ENCODE data around the gene TPSG1.
"Not testable (repeated sequence)": the region's sequence is repeated elsewhere in the genome, so short reads cannot be mapped to it uniquely, and the experiment has no call there.

Gene TPSG1

DNA sequence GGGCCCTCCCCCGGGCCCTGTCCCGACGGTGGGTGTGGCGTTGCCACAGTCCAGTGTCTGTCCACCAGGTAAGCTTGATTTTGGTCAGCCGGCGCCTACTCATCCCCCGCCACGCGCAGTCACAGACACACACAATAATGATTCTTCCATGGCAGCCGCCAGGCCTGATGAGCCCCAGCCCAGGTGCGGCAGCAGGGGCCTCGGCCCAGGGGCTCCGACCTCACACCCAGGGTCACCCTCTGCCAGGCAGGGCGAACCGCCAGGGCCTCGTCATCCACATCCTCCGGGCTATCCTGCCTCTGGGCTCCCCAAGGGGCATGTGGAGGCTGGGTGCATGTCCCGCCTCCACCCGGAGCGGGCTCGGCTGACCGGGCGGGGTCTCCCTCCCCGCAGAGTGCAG lies 7.5 kb downstream of the TPSG1 start:
- DNase-seq (ENCODE audit: low read depth in 2 of 3, low spot score in 1 of 3) = no peak

DNA sequence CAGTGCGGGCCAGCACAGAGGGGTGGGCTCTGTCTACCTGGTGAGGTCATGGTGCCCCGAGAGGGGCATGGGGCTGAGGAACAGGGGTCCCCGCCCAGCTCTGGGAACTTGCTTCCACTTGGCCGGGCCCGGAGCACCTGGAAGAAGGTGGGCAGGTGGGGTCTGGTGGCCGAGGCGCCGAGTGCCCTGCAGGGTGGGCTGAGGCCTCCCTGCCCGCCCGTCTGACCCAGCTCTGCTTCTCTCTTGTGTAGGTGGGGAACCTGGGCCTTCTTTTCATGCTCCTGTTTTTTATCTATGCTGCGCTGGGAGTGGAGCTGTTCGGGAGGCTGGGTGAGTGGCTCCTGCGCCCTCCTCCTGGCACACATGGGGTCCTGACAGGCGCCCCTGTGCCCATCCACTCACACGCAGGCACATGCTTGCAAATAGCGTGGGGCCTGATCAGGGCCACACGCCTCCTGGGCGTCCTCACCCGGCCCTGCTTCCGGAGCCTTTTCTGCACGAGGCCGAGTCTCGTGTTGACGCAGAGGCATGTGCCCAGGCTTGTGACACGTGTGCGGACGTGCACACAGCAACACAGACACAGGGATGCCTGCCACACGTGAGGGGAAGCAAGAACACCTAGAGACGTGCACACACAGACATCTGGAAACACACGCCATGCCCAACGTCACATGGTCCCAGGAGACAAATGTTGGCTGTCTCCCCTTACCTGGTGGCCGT lies 8.2 kb downstream of the TPSG1 start:
- no peak for DNase-seq (ENCODE audit: low read depth in 2 of 3, low spot score in 1 of 3)

DNA sequence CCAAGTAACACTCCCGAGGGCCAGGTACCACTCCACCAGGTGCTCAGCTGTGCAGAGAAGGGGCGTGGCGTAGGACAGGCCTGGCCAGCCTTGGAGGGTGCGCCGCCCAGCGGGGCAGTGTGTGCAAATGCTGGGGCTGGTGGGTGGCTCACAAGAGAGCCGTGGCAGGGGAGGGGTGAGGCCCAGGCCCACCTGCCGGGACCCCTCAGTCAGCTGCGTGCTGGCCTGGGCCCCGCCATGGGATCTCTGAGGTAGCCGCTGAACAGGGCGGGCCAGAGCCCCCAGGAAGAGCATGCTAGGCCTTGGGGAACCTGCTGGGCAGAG lies 8.8 kb downstream of the TPSG1 start:
- no peak for DNase-seq (ENCODE audit: low read depth in 2 of 3, low spot score in 1 of 3)

DNA sequence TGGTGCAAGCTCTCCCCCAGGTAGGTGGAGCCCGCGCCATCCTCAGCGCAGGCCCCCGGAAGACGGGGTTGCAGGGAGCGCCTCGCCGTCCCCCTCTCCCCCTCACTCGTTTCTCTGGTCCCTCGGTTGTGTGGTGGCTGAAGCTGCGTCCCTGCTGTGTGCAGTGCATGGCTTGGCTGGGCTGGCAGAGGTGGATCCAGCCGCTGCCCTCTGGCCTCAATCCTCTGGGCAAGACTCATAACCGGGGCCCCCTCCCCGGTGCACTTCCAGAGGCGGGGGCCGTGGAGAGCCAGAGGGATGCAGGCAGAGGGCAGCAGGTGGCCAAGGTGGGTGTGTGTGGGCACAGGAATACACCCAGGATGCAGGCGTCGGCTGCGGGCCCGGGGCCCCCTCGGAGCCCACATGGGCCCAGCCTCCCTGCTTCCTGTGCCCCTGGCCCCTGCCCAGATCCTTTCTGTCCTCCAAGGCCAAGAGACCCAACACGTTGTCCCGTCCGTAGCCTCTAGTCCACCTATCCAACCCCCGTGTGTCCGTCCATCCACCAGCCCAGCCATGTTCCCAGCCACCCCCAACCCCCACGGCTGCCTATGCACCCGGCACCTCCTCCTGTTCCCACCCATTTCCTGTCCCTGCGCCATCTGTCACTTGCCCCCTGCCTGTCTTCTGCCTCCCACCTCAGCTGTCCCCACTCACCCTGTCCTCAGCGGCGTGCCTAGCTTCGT lies 9.3 kb downstream of the TPSG1 start:
- no peak for DNase-seq (ENCODE audit: low read depth in 2 of 3, low spot score in 1 of 3)

- no peak for DNase-seq (ENCODE audit: low read depth in 2 of 3, low spot score in 1 of 3)
Observed at GRCh38 chr16:1214719-1215118, 10.3 kb downstream of the TPSG1 start.

GRCh38 chr16:1213796-1214372 lies 11.2 kb downstream of the TPSG1 start:
- DNase-seq (ENCODE audit: low read depth in 2 of 3, low spot score in 1 of 3) = no peak

DNA sequence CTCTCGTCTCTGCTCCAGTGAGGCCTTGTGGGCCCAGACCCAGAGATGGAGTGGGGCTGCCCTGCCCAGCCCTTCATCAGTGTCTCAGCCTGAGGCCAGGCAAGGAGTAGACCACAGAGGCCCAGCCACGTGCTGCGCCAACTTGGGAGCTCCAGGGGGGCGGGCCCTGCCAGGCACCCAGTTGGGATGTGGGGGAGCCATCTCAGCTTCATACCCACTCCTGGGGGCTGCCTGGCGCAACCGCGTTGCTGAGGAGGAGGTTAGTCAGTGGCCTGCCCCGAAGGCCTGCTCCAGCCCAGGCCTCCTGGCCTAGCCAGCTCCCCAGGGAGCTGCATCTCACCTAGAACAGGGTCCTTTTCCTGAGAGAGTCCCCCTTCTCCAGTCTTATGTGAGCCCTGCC lies 11.8 kb downstream of the TPSG1 start:
- DNase-seq (ENCODE audit: low read depth in 2 of 3, low spot score in 1 of 3) = no peak

DNA sequence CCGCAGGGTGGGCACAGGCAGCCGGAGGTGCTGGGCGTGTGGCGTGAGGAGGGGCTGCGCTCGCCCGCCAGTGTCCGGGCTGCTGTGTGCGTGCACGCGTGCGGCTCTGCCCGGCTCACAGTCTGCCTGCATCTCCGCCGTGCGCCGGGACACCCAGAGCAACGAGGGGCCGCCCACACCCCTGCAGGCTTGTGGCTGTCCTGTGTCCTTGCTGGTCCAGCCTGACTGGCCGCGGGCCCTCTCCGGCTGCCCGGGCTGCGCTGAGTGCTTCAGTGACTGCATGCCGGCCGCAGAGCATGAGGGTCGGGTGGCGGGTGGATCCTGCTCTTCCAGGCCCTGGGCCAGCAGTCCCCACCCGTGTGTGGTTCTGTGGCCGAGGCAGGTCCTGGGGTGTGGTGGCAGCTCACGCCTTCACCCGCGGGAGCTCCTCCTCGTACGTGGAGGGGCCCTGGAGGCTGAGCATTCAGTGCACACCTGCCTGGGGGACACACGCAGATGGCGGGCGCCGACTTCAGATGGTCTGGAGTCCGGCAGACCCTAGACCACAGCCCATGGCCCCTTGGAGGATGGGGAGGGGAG lies 12.4 kb downstream of the TPSG1 start:
- no peak for DNase-seq (ENCODE audit: low read depth in 2 of 3, low spot score in 1 of 3)

DNA sequence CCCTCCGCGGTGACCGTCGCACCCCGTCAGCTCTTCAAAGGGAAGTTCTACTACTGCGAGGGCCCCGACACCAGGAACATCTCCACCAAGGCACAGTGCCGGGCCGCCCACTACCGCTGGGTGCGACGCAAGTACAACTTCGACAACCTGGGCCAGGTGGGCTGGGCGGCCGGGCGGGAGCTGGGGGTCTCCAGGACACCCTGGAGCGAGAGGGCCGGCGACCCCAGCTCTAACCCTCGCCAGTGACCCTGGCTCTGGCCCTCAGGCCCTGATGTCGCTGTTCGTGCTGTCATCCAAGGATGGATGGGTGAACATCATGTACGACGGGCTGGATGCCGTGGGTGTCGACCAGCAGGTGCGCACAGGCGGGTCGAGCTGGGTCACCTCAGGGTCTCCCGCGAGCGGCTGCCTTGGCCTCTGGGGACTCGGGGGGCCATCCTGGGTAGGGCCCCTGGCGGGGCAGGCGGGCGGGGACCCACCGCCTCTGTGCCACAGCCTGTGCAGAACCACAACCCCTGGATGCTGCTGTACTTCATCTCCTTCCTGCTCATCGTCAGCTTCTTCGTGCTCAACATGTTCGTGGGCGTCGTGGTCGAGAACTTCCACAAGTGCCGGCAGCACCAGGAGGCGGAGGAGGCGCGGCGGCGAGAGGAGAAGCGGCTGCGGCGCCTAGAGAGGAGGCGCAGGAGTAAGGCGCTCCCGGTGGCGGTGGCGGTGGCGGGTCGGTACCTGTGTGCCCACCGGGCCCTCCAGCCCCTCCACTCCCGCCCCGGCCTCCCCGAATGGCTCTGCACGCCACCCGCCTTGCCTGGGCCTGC lies 13.4 kb downstream of the TPSG1 start:
- no peak for DNase-seq (ENCODE audit: low read depth in 2 of 3, low spot score in 1 of 3)

DNA sequence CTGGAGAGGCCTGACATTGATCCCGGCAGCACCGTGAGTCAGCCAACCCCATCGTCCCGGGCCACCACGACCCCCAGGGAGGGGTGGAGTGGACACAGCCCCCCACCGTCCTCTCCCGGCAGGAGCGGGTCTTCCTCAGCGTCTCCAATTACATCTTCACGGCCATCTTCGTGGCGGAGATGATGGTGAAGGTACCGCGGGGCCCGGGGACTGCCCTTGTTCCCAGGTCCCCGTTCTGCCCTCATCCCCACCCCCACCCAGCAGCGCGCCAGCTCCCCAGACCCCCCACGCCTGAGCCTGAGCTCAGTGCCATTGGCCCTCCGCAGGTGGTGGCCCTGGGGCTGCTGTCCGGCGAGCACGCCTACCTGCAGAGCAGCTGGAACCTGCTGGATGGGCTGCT lies 14.6 kb downstream of the TPSG1 start:
- no peak for DNase-seq (ENCODE audit: low read depth in 2 of 3, low spot score in 1 of 3)

DNA sequence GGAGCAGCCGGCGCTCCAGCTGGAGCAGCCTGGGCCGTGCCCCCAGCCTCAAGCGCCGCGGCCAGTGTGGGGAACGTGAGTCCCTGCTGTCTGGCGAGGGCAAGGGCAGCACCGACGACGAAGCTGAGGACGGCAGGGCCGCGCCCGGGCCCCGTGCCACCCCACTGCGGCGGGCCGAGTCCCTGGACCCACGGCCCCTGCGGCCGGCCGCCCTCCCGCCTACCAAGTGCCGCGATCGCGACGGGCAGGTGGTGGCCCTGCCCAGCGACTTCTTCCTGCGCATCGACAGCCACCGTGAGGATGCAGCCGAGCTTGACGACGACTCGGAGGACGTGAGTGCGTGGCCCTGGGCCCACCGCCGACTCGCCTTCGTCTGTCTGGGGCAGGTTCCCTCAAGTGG lies 16.0 kb downstream of the TPSG1 start:
- no peak for DNase-seq (ENCODE audit: low read depth in 2 of 3, low spot score in 1 of 3)

GRCh38 chr16:1208239-1208830 lies 16.7 kb downstream of the TPSG1 start:
- DNase-seq (ENCODE audit: low read depth in 2 of 3, low spot score in 1 of 3) = no peak

- DNase-seq (ENCODE audit: low read depth in 2 of 3, low spot score in 1 of 3) = no peak
Observed at GRCh38 chr16:1206786-1207185, 18.3 kb downstream of the TPSG1 start.

DNA sequence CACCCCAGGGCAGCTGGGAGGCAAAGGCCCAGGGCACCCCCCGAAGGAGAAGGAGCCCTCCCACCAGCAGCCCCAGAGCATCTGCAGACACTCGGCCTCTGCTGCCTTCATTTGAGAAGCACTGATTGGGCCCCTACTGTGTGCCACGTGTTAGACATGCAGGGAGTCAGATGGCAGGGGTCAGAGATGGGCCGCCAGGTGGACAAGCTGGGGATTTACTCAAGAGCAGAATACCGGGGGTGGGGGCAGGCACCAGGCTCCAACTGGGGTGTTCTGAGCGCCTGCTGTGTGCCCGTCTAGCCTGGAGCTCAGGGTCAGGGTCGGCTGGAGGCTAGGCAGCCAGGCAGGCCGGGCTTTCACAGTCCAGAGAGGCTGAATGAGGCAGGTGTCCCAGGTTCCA lies 18.7 kb downstream of the TPSG1 start:
- no peak for DNase-seq (ENCODE audit: low read depth in 2 of 3, low spot score in 1 of 3)

GRCh38 chr16:1204933-1205332 lies 20.1 kb downstream of the TPSG1 start:
- no peak for DNase-seq (ENCODE audit: low read depth in 2 of 3, low spot score in 1 of 3)

DNA sequence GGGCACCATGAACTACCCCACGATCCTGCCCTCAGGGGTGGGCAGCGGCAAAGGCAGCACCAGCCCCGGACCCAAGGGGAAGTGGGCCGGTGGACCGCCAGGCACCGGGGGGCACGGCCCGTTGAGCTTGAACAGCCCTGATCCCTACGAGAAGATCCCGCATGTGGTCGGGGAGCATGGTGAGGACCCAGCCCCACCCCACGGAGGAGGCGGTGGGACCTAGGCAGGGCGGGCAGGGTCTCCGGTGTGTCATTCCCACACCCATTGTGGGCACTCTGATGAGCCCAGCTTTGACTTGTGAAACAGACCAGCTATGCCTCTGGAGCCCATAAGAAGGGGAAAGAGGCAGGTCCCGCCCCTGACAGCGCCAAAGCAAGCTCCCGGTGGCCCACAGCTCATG lies 22.8 kb downstream of the TPSG1 start:
- DNase-seq (ENCODE audit: low read depth in 2 of 3, low spot score in 1 of 3) = no peak

DNA sequence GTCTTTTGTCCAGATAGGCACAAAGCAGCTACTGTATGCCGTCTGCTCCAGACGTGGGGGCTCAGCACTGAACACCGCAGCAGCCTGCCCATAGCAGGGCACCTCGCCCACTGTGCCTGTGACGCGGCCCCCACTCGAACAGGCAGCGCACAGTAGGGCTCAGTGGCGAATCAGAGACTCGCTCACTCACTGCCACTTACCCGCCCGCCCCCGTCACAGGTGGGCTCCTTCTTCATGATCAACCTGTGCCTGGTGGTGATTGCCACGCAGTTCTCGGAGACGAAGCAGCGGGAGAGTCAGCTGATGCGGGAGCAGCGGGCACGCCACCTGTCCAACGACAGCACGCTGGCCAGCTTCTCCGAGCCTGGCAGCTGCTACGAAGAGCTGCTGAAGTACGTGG lies 23.6 kb downstream of the TPSG1 start:
- no peak for DNase-seq (ENCODE audit: low read depth in 2 of 3, low spot score in 1 of 3)

DNA sequence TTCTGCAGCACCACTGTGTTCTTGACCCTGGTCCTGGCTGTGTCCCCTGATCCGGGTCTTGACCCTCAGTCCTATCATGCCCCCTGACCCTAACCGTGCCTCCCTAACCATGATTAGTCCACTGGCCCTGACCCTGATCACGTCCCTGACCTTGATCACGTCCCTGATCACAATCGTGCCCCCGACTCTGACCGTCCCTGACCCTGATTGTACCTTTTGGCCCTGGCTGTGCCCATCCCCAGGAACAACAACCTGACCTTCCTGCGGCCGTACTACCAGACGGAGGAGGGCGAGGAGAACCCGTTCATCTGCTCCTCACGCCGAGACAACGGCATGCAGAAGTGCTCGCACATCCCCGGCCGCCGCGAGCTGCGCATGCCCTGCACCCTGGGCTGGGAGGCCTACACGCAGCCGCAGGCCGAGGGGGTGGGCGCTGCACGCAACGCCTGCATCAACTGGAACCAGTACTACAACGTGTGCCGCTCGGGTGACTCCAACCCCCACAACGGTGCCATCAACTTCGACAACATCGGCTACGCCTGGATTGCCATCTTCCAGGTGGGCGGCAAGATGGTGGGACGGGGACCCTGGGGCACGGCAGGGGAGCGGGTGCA lies 24.9 kb downstream of the TPSG1 start:
- no peak for DNase-seq (ENCODE audit: low read depth in 2 of 3, low spot score in 1 of 3)

DNA sequence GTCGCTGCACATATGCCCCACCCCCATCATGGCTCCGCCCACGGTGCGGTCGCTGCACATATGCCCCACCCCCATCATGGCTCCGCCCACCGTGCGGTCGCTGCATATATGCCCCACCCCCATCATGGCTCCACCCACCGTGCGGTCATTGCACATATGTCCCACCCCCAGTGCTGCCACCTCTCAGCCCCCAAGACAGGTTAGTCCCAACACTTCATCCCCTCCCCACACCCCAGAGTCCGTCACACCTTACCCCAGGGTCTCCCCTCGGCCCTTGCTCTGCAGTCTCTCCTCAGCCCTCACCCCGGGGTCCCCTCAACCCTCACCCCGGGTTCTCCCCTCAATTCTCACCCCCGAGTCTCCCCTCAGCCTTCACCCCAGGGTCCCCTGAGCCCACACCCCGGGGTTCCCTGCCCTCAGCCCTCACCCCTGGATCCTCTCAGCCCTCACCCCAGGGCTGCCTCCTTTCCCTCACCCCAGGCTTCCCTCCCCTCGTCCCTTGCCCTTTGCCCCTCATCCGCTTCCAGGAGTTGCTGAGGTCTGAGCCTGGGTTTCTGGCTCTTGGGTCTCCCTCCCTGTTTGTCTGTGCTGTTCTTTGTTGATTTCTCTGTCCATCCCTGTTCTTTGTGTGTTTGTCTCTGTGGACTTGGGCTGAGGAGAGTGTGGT lies 25.6 kb downstream of the TPSG1 start:
- no peak for DNase-seq (ENCODE audit: low read depth in 2 of 3, low spot score in 1 of 3)

- DNase-seq (ENCODE audit: low read depth in 2 of 3, low spot score in 1 of 3) = not testable (repeated sequence)
Observed at GRCh38 chr16:1198671-1199346, 26.3 kb downstream of the TPSG1 start.
